Measurements from ENCODE around the gene SFTPD.

DNA sequence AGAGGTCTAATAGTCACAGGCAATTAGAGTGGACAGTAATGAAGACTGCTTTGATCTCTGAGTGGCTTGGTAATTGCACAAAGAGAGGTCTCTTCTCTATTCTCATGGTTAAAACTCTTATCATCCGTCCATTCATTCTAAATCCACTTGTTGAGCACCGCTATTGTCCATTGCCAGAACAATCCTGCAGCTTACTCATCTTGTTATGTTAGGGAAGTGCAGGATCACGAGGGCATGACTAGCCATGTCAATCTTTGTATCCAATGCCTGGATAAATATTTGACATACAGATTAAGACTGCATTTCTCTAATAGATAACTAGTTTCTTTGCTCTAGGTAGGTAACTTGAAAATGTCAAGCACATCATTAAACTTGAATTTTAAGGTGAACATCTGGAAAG lies 14.9 kb downstream of the SFTPD start:
- TF ChIP-seq POLR2AphosphoS5 (IDR thresholded peaks at IDR 0.05; ENCODE audit: low read depth, low read length), result no peak
- no peak for TF ChIP-seq POLR2A (IDR thresholded peaks at IDR 0.05; ENCODE audit: low read depth, low read length)
